ENCODE measurements around the gene MST1. TPM values are rescaled to one million over a fixed set of nuclear protein-coding genes. Genes with fewer than 3 reads are reported as not detected.

The MST1 gene
- total RNA-seq, 1 donor from 2014 or later, result 3.7 TPM

Other genes starting within 250 kb of the MST1 start
- 44.1 and 76.9 TPM in 2 replicates for gene DAG1, start 219.2 kb downstream of the MST1 start, total RNA-seq
- under 0.01 and 0.05 TPM in 2 replicates for gene BSN, start 135.0 kb downstream of the MST1 start, total RNA-seq
- 128 and 178 TPM in 2 replicates for gene APEH, start 15.1 kb downstream of the MST1 start, total RNA-seq
- gene RNF123, start 83 bp upstream of the MST1 start, total RNA-seq, result 30.5 and 35.6 TPM in 2 replicates
- 1.0 TPM in 1 of 2 replicates, not detected in the other for gene AMIGO3, start 30.2 kb upstream of the MST1 start, total RNA-seq
- 39.0 and 50.9 TPM in 2 replicates for gene GMPPB, start 34.5 kb upstream of the MST1 start, total RNA-seq
- gene IP6K1, start 97.1 kb upstream of the MST1 start, total RNA-seq, result 57.3 and 89.1 TPM in 2 replicates
- not detected in 2 replicates for gene CDHR4, start 110.4 kb upstream of the MST1 start, total RNA-seq
- gene INKA1, start 113.8 kb upstream of the MST1 start, total RNA-seq, result 14.0 and 28.8 TPM in 2 replicates
- 44.2 and 58.5 TPM in 2 replicates for gene UBA7, start 124.5 kb upstream of the MST1 start, total RNA-seq
- gene TRAIP, start 167.1 kb upstream of the MST1 start, total RNA-seq, result 2.0 and 3.9 TPM in 2 replicates
- gene CAMKV, start 180.4 kb upstream of the MST1 start, total RNA-seq, result not detected in 2 replicates
- 0.34 and 0.65 TPM in 2 replicates for gene MST1R, start 214.4 kb upstream of the MST1 start, total RNA-seq
- 14.6 and 16.3 TPM in 2 replicates for gene MON1A, start 240.3 kb upstream of the MST1 start, total RNA-seq